GM12801 (cell line): Measurements from ENCODE around the gene LRRC32.

Experiments used
- CTCF ChIP-seq: IDR thresholded peaks from one replicate; pipeline ENCODE4 v1.5.1; 2011; ENCODE audit warnings: control low read depth; ENCODE audit not compliant: insufficient read length; ENCODE audit errors: extremely low read depth

LRRC32 gene

GRCh38 chr11:76622493-76623094 is 48.0 kb downstream of the LRRC32 start:
- no peak for TF ChIP-seq CTCF

- TF ChIP-seq CTCF = no peak
Measured at GRCh38 chr11:76621868-76622267, 48.7 kb downstream of the LRRC32 start.

GRCh38 chr11:76621466-76621865 is 49.1 kb downstream of the LRRC32 start:
- no peak for TF ChIP-seq CTCF

- TF ChIP-seq CTCF = no peak
Measured at GRCh38 chr11:76620489-76620888, 50.1 kb downstream of the LRRC32 start.

- TF ChIP-seq CTCF = no peak
Measured at GRCh38 chr11:76617553-76618265, 52.8 kb downstream of the LRRC32 start.

- TF ChIP-seq CTCF = no peak
Measured at GRCh38 chr11:76616676-76617552, 53.6 kb downstream of the LRRC32 start.

- TF ChIP-seq CTCF = no peak
Measured at GRCh38 chr11:76615950-76616349, 54.6 kb downstream of the LRRC32 start.
